ENCODE data around the gene PITPNC1.

PITPNC1 gene

DNA sequence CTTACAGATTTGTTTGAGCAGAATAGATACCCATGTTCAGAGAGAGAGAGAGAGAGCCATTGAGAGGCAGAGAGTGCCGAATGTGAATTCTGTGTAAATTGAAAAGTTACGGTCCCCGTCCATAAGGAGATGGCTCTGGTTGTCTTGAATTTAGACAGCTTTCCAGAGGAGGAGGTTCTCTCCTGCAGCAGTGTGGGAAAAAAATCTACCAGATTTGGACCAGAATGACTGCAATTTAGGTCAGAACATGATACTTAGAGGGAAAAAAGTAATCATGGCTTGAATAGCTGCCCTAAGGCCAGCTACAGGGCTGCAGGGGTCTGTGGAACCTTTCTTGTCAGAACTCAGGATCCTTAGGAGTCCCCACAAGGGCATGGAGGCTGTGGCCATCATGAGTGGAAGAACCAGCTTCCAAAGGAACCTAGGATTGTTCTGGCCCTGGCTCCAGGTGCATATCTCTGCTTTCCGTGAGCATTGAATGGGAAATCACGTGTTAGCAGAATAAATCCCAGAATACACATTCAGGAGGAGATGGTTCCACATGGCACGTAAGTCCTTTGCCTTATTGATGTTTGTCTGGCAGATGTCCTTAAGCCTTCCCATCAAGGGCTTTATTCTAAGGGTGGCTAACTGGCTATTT is 13.0 kb downstream of the PITPNC1 start:
- TF ChIP-seq, protein P1, sequence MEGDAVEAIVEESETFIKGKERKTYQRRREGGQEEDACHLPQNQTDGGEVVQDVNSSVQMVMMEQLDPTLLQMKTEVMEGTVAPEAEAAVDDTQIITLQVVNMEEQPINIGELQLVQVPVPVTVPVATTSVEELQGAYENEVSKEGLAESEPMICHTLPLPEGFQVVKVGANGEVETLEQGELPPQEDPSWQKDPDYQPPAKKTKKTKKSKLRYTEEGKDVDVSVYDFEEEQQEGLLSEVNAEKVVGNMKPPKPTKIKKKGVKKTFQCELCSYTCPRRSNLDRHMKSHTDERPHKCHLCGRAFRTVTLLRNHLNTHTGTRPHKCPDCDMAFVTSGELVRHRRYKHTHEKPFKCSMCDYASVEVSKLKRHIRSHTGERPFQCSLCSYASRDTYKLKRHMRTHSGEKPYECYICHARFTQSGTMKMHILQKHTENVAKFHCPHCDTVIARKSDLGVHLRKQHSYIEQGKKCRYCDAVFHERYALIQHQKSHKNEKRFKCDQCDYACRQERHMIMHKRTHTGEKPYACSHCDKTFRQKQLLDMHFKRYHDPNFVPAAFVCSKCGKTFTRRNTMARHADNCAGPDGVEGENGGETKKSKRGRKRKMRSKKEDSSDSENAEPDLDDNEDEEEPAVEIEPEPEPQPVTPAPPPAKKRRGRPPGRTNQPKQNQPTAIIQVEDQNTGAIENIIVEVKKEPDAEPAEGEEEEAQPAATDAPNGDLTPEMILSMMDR (IDR thresholded peaks at IDR 0.05; ENCODE audit: insufficient read depth, low read depth, low read length, missing control alignments): no peak
- no peak for DNase-seq (ENCODE audit: low read depth)
- peak overlapping the region; percentile 34 for H3K4me3 ChIP-seq (ENCODE audit: low read depth, low read length)

DNA sequence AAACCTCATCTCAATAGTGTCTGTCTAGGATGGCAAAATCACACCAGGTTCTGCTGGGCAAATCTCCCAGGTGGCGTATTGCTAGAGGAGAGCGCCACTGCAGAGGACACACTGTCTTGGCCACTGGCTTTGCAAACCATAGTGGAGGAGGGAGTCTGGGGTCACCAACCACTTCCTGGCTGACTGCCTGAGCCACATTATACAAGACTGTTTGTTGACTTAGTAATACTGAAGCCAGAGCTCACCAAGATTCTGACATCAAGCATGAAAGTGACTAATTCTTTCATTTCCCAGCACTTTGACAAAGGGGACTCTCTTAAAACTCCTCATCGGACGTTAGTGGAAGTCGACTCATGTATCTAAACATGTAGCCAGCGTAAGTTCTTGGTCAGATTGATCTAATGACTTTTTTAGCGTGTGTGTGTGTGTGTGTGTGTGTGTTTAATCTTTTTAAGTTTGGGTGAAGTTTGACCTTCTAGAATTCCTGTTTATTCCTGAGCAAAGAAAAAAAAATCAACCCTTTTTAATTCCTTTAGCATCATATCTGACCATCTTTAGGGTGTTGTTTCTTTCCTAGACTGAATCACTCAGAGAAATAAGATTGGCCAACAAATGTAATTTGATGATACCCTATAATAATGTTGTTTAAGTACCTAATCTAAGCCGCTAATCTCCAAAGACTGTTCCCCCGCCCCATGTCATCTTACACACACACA is 13.7 kb downstream of the PITPNC1 start:
- DNase-seq (ENCODE audit: low read depth): peak; percentile 95
- TF ChIP-seq, protein P1 (IDR thresholded peaks at IDR 0.05; ENCODE audit: insufficient read depth, low read depth, low read length, missing control alignments): no peak
- peak overlapping the region; percentile 43 for H3K4me3 ChIP-seq (ENCODE audit: low read depth, low read length)

DNA sequence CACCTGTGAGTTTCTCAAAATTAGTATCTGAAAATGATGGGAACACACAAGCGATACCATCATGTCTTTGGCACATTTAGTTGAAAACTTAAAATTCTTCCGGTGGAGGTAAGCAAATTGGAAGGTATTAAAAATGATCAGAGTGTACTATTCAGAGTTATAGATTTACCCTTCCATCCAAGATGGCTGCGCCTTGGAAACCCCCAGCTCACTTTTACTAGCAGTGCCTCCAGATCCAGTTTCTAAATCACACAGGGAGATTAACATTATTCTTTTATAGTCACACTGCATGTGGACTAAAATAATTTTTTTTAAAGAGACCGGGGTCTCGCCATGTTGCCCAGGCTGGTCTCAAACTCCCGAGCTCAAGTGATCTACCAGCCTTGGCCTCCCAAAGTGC is 15.0 kb downstream of the PITPNC1 start:
- TF ChIP-seq, protein P1 (IDR thresholded peaks at IDR 0.05; ENCODE audit: insufficient read depth, low read depth, low read length, missing control alignments): no peak
- DNase-seq (ENCODE audit: low read depth): peak; percentile 33
- H3K4me3 ChIP-seq (ENCODE audit: low read depth, low read length): no peak overlapping the region

DNA sequence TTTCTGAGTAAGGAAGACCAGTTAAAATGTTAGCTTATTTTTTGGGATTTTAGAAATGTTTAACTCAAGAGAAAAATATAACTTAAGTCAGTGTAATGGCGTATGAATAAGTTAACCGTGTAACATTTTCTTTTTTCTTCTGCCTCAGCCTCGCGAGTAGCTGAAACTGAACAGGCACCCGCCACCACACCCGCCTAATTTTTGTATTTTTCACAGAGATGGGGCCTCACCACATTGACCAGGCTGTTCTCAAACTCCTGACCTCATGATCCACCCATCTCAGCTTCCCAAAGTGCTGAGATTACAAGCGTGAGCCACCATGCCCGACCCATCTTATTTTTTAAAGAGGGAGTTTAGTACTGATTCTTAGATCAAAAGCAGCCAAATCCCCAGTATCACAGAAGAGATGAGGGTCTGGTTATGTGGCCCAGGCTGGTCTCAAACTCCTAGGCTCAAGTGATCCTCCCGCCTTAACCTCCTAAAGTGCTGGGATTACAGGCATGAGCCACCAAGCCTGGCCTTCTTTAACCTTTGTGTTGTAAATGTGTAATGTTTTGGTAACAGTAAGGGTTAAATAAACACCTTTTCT is 16.8 kb downstream of the PITPNC1 start:
- H3K4me3 ChIP-seq (ENCODE audit: low read depth, low read length): no peak overlapping the region
- no peak for DNase-seq (ENCODE audit: low read depth)
- TF ChIP-seq, protein P1 (IDR thresholded peaks at IDR 0.05; ENCODE audit: insufficient read depth, low read depth, low read length, missing control alignments): no peak

DNA sequence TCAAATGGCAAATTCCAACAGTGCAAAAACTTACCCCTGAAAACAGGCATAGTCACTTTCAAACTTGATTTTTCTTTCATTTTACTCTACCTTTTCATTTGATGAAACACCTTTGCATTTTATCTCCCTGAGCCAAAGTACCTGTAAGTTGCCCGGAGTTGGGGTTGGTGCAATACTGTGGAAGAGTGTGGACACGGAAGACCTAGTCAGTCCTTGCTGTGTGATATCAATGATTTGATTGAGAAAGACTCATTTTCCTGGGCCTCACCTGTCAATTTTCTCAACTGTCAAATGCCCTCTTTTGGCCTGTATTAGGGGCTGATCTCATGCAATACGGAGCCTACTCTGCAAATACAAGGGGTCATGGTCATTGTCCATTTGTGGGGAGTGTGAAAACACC is 22.6 kb downstream of the PITPNC1 start:
- H3K4me3 ChIP-seq (ENCODE audit: low read depth, low read length): no peak overlapping the region
- DNase-seq (ENCODE audit: low read depth): no peak
- TF ChIP-seq, protein P1 (IDR thresholded peaks at IDR 0.05; ENCODE audit: insufficient read depth, low read depth, low read length, missing control alignments): no peak

DNA sequence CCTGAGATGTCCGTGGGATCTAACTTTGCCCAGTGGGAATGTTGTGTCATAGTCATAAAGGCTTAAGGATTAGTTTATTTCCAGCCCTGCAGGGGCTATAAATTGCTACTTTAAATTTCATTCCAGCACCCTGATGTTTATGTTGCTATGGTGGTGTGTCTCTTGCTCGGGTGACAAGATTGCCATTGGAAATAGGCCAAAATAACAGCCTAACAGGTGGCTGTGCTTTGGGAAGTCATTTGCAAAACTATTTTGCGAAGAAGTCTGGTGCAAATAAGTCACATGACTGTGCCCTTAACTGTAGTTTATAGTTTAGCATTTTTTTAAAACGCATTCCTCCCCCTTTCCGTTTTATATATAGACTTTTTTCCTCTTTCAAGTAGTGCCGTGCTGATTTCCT is 23.1 kb downstream of the PITPNC1 start:
- H3K4me3 ChIP-seq (ENCODE audit: low read depth, low read length): no peak overlapping the region

More for the DNA sequence above, 23.1 kb downstream of the PITPNC1 start:
- TF ChIP-seq, protein P1 (IDR thresholded peaks at IDR 0.05; ENCODE audit: insufficient read depth, low read depth, low read length, missing control alignments): no peak
- DNase-seq (ENCODE audit: low read depth): no peak
